ENCODE measurements around the gene FAM156B.
"Not testable (repeated sequence)": the region's sequence is repeated elsewhere in the genome, so short reads cannot be mapped to it uniquely, and the experiment has no call there.

Gene FAM156B, protein sequence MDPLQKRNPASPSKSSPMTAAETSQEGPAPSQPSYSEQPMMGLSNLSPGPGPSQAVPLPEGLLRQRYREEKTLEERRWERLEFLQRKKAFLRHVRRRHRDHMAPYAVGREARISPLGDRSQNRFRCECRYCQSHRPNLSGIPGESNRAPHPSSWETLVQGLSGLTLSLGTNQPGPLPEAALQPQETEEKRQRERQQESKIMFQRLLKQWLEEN

DNA sequence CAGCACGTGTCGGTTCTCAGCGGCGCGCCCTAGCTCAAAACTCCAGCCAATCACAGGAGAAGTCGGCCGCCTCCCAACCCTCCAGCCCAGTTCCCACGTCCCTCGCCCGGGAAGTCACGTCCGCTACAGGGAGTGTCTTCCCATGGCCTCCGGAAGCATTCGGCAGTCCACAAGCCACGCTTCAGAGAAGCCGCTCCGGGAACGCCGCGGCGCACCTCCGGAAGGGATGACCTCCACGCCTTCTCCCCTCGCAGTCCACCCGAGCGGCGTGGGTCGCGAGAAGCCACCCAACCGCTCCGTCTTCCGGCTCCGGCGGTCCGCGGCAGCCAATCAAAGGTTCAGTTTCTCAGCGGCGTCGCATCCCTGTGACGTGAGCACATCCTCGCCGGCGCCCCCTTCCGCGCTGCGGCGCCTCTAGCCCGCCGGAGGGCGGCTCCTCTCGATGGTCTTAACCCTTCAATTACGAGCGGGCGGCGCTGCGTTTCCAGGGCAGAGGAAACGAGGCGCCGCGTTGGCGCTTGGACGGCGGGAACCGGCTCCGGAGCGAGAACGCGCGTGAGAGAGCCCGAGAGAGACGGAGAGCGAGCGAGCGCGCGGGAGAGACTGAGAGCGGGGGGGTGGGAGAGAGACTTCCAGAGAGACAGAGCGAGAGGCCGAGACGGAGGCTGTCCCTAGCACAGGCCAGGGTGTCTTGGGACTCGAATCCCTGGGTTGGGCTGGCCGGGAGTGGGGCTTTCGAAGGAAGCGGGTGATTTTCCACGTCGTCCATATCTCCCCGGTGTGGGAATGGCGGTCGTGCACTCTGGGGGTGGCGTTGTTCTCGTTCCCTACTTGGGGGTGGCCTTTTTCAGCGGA, at the start of gene FAM156B:
Gene FAM156B (plus strand): TSS at position 476 of the 855 bp plus-strand sequence. CDS start 9,896 bp downstream, outside the sequence.
- DNase-seq: not testable (repeated sequence)

DNA sequence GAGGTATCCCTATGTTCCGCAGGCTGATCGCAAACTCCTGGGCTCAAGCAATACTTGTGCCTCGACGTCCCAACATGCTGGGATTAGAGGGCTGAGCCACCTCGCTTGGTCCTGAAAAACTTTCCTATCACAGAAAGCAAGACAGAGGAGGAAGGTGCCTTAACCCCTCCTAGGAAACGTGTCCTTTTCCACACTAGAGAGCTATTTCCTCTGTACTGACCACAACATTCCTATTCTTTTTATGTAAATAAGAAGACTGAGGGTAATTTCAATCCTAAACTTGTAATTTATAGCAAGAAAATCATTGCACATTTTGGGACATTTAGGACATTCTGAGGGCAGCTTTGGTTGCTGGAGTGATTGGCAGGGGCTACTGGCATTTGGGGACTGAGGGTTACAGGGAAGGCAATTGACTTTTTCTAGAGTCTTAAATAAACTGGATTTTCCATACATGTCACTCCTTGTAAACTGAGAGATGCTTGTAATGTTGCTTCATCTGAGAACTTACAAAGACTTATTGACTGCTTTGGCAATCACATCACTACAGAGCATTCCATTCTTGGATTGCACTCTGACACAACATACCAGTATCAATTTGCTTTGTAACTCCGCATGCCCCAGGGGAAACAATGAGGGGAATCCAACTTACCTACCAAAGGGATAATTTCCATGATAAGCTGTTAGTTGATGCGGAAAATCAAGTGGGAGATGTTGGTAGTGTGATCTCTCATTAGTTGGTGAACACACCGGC, 44.8 kb upstream of the FAM156B start:
- no peak for DNase-seq

DNA sequence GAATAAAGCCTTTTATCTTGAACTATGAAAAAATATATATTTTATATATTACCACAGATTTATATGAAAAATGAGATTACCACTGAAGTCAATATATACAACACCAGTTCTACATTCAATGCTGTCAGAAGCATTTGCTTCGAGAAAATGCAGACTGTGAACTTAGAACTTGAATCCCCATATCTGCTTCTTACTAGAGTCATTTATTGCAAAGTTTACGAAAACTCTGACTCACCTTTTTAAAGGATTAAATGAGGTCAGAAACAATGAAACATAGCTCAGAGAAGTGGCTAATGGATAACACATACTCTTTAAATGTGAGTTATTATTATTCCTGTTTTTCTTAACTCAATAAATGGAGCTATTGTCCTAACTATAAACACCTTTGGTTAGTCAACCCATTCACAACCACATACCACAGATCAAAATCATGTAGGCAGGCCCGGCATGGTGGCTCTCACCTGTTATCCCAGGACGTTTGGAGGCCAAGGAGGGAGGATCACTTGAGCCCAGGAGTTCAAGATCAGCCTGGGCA, 40.1 kb upstream of the FAM156B start:
- DNase-seq: not testable (repeated sequence)

DNA sequence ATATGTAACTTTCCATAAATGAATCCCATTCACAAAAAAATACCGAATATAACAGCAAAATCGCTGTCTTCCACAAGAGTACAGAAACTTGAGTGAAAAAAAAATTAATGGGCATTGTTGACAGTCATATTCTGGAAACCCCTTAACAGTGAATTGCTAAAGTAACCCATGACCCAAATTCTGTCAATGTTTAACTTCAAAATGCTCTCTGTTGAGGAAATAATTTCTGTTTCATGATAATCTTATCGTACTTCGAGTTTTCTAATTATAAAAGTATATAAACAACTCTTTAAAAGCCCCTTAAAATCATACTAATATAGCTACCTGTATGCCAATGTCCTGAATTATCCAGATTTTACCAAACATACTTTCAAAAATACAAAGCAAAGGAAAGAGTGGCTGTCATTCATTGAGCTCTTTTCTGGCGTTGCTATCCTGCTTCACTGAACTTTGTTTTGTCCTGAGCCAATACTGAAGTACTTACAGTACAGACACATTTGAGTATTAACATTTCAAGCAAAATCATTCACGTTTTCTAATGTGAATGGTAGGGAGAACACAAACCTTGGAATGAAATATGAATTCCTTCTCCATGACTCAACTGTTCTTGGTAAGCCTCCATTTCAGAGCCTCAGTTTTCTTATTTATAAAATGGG, 31.7 kb upstream of the FAM156B start:
- DNase-seq: no peak

DNA sequence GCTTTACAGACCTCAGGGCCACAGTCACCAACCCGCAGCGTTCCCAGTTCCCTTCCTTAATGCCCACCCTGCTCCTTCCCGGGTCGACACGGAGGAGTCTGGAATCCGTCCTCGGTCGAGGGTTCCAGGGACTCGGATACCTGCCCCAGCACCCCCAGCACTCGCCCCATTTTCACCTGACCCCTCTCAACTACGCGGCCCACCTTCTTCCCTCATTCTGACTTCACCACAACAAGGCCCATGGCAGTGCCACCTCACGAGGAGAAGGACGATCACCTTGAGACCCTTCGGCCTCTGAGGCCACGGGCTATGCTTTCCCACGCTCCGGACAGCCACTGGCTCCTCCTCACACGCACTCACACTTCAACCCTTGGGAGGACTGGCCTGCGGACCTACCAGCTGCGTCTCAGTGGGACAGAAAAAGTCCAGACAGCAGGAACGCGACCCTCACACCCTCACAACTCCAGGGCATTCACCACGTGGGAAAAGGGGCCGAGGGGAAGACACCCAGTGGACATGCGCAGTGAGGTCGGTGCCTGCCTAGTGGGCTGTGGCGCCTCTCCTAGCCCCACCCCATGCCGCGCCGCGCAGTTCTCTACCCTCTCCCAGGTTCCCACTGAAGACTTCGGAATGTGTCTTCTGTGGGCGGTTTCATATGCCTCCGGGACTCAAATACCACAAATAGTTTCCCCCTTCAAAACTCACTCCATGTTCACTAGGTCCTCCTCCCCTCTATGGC, 29.4 kb upstream of the FAM156B start, which contains the start of gene XAGE3:
Gene XAGE3 (minus strand): TSS at position 474 of the 739 bp plus-strand sequence. CDS start 950 bp downstream, outside the sequence.
- DNase-seq: no peak

DNA sequence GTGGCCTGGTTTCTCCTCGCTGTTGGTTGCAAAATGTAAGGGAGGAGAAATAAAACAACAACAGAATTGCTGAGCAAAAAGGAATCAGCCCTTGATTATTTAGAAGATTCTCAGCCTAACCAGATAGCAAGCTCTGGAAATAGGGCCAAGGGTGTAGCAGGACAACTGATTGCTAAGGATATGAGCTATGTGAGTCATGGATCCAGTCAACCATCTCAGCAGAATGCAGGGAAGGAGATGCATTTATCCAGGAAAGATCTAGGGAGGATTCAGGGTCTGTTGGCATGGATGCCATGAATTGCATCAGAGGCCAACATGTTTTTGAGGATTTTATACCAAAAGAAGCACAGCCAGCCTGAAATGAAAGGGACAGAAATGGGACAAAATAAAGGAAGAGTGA, 27.1 kb upstream of the FAM156B start:
- DNase-seq: no peak

DNA sequence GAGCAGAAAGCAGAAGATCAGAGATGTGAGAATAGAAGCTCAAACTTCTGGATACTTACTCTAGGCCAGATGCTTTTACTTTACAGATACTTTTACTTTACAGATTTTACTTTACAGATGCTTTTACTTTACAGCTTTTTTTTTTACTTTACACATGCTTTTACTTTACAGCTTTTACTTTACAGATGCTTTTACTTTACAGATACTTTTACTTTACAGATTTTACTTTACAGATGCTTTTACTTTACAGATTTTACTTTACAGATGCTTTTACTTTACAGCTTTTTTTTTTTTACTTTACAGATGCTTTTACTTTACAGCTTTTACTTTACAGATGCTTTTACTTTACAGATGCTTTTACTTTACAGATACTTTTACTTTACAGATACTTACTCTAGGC, 23.3 kb upstream of the FAM156B start:
- DNase-seq: not testable (repeated sequence)

DNA sequence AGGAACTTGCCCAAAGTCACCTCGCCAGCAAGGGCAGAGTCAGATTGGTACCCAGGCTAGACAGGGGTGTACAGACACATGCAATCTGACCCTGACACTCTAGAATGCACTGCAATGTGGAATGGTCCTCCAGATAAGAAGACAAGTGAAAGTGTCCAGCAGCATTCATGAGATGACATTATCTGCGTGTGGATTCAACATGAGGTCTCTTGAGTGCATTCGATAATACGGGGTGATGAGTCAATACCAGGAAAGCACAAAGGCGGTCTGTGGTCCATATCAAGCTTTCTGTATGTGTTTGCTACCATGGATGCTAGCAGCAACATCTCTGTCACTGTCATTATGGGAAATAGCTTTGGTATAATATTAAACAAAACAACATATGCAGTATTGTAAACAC, 22.5 kb upstream of the FAM156B start:
- no peak for DNase-seq

DNA sequence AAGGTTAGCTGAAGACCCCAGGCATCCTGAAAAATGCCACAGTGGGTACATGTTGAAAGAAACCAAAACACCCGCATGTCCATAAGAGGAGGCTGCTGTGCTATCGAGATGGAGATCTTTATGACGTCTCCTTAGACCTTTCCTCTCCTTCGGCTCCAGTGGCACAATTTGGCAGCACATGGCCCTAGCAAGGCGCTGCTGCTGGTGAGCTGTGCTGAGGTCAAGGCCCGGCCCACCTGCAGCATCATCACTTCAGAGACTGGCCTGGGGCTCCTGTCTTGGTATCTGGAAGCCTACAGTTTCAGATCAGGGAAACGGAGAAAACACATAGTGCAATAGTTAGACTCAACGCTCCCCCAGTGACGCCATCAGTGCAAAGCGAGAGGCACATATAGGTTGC, 21.7 kb upstream of the FAM156B start:
- DNase-seq: not testable (repeated sequence)

DNA sequence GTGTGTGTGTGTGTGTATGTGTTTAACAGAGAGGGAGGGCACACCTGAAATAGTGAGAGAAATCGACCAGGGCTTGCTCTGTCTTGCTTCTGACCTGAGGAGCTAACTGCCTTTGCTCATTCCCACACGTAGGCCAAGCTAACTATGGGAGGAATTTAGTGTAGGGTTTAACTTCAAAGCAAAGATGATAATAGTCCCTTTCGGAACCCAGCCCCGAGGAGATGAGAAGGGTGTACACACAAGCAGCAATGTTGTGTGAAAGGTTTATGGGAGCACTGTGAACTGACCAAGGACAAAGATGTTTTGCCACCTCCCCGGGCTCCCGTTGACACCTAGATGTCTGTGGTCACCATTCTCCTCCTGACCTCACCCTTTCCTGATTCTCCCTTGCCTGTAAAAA, 20.7 kb upstream of the FAM156B start:
- not testable (repeated sequence) for DNase-seq

DNA sequence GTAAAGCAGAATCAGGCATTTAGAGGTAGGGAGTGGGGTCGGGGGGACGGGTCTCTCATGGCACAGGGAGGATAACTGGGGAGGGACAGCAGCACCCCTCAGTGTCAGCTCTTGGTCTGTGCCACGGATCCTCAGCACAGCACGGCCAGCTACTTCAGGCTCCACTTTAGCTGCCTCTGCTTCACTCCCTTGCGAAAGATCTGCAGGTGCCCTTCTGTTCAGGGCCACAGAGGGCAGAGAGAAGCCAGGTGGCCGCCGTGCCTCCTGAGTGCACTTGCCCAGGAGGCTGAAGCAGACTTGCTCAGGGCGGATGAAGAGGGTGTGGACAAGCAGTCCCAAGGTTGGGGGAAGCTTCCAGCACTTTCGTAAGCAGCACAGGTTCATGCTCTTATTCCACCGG, 9.7 kb upstream of the FAM156B start:
- DNase-seq: not testable (repeated sequence)

DNA sequence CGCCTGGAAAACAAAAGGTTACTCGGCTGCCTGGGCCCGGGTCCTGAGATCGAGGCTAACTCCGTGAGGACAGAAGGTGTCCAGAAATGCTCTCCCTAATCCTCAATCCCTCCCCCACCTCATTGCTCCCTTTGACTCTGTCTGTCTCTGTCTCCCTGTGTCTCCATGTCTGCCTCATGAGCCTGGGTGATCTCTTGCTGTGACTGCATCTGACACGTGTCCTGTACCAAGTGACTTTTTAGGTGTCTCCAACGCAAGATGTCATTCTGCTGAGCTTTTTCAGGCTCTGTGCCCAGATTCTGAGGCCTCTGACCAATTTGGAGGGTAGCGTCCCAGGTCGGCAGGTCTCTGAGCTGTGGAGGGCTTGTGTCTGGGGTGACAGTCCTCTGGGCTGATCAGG, 9.0 kb upstream of the FAM156B start:
- not testable (repeated sequence) for DNase-seq

DNA sequence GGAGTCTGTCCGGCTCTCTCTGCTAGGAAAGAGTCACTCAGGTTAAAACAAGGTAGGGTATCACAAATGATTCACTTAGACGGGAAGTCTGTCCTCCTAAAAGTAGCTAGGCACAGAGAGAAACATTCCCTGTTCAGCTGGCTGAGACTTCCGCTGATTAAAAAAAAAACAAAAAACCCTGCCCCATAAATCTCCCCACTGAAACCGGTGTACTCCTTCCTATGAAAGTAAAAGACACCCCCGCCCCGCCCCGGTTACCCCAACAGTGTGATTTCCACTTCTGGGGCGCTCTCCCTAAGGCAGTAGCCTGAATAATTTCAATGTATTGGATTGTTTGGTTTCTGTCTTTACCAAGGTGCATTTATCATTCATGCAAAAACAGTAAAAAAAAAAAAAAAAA, 692 bp upstream of the FAM156B start:
- DNase-seq: not testable (repeated sequence)

DNA sequence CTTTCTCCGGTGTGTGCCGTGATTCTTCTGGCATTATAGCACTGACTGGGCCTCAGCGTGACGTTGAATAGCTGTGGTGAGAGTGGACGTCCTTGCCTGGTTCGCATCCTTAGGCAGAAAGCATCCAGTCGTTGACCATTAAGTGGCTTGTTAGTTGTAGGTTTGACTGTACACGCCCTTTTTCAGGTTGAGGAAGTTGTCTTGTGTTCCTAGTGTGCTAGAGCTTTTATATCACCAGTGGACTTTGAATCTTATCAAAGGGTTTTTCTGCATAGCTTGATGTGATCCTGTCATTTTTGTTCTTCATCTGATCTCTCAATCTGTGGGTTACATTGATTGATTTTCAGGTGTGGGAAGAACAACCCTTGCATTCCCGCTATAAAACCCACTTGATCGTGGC, 8.4 kb downstream of the FAM156B start:
- DNase-seq: not testable (repeated sequence)

DNA sequence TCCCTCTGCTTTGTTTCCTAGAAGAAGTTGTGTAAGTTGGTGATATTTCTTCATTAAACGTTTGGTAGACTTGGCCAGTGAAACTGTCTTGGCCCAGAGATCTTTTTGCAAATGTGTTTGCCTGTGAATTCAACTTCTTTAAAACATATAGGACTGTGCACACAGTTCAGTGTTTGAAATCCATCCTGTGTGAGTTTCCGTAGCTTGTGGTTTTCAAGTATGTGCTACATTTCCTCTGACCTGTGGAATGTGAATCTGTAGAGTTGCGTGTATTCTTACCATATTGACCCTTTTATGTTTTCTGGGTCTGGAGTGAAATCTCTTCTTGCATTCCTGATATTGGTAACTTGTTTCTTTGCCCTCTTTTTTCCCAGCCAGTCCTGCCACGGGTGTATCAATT, 8.9 kb downstream of the FAM156B start:
- not testable (repeated sequence) for DNase-seq

DNA sequence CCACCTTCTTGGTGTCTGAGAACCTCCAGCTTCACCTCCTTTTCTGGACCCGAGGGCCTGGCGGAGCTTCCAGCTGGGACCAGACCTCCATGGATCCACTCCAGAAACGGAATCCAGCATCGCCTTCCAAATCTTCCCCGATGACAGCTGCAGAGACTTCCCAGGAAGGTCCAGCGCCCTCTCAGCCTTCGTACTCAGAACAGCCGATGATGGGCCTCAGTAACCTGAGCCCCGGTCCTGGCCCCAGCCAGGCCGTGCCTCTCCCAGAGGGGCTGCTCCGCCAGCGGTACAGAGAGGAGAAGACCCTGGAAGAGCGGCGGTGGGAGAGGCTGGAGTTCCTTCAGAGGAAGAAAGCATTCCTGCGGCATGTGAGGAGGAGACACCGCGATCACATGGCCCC, 10.0 kb downstream of the FAM156B start:
- not testable (repeated sequence) for DNase-seq

DNA sequence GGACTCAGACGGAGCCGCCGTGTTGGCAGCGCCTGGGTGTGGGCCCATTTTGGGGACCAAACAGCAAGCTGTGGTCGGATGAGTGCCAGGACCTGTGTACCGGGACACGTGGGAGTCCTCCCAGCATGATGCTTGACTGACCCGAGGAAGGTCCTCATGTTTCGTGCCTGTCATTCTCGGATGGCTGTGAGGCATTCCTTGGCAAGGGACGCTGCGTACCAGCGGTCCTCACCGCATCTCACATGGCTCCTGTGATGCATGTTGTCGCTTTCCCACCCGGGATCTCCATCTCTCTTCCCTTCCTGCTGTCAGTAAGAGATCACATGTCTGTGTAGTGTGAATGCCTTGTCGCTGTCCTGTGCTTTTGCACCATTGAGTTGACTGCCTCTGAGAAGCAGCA, 10.8 kb downstream of the FAM156B start:
- not testable (repeated sequence) for DNase-seq

DNA sequence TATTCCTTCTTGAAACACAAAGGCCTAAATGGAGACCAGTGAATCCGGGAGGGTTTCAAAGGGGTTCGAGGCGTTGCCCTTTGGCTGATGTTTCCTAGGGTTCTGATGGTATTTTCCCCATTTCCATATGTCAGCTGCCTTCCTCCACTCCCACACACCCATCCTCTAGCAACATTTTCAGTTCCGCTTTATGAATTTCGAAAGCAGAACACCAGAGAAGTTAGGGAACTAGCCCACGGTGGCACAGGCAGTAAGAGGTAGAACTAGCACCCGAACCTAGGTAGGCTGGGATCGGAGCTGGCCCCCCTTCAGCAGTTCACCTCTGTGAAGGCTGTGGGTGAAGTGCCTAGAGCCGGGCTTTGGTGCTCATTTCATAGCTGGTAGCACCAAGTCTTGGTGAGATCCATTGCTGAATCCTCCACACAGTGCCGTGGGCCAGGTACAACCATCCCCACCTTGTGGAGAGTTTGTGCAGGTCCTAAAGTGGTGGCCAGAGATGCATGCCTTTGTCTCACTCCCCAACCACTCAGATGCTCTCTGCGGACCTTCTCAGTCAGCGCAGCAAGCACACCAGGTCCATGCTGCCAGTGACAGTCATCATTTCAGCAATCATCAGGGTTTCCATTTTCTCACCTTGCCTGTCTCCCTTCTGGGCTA, 12.3 kb downstream of the FAM156B start:
- not testable (repeated sequence) for DNase-seq

DNA sequence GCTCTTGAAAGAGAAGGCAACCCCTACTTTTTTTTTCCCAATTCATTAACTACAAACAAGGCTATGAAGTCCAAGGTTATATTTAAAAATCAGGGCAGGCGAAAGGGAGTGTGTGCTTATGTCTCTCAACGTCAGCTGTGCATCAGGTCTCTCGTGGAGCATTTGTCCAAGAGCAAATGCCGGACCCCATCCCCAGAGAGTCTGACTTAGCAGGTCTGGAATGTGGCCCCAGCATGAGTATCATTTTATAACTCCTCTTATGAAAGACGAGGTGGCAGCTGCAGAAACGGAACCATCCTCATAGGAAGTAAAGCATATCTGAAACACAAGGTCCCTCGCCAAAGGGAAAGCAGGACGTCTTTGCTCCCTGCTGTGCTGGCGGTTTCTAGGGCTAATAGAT, 16.6 kb downstream of the FAM156B start:
- DNase-seq: not testable (repeated sequence)

DNA sequence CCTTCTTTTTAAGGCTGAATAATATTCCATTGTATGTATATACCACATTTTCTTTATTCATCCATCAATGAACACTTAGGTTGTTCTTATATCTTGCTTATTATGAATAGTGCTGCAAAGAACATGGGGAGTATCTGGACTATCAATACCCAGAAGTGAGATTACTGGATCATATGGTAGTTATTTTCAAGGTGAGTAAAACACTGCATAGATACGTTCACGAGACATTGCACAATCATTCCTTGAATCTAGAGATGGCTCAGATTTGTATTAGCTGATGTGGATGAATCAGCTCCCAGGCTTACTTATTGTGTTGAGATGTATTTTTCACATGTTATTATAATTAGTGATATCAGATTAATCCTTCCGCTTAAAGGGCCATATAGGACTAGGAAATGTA, 17.6 kb downstream of the FAM156B start:
- DNase-seq: not testable (repeated sequence)

DNA sequence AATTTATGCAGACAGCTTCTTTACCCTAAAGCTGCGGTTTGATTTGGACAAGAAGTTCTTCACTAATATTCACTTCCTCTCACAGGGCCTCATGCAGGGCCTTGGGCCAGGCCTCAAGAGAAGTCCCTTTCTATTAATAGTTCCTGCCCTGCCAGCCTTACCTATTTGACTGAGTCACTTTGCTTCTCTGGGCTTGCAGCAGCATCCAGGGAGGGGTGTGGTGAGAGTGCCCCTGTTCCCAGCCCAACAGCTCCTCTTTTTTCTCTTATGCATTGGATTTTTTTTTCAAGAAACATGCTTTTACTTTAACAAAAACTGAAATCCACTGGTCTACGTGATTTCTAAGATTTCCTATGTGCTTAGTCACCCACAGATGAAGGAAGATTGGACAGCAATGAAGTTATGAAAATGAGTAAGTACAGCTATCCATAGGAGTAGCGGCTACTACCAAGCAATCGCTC, 26.7 kb downstream of the FAM156B start:
- no peak for DNase-seq

Measured in hippocampal formation (tissue), 2 donors.